MM.1S (cell line): ENCODE data around the gene KRTAP10-6.

Experiments used
- EZH2 ChIP-seq: fragments of 300-600 bp; sonication (generic); optimal IDR thresholded peaks from 2 replicates; pipeline ENCODE3; 2017; ENCODE audit warnings: low read depth, mild to moderate bottlenecking, antibody characterized with exemption, low read length, mixed read lengths
- TF ChIP-seq, protein P1 (sequence below): fragments of 300-600 bp; sonication (generic); IDR thresholded peaks from 2 replicates; pipeline ENCODE4 v1.5.1; 2016; ENCODE audit warnings: antibody characterized with exemption, low read length, mixed read lengths

DNA sequence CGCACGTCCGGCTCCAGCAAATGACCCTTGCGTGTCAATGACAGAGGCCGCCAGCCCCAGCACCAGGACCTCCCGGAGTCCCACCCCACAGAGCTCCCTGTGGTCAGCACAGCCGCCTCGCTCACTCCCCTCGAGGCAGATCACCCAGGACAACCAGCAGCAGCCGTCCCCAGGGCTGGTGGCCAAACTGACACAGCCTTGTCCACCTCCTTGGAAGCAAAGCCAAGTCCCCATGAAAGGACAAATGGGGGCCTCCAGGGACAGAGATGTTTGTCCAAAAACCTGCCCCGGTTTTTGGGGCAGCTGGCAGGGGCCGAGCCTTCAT, 47.0 kb upstream of the KRTAP10-6 start:
- TF ChIP-seq EZH2: no peak
- TF ChIP-seq, protein P1, sequence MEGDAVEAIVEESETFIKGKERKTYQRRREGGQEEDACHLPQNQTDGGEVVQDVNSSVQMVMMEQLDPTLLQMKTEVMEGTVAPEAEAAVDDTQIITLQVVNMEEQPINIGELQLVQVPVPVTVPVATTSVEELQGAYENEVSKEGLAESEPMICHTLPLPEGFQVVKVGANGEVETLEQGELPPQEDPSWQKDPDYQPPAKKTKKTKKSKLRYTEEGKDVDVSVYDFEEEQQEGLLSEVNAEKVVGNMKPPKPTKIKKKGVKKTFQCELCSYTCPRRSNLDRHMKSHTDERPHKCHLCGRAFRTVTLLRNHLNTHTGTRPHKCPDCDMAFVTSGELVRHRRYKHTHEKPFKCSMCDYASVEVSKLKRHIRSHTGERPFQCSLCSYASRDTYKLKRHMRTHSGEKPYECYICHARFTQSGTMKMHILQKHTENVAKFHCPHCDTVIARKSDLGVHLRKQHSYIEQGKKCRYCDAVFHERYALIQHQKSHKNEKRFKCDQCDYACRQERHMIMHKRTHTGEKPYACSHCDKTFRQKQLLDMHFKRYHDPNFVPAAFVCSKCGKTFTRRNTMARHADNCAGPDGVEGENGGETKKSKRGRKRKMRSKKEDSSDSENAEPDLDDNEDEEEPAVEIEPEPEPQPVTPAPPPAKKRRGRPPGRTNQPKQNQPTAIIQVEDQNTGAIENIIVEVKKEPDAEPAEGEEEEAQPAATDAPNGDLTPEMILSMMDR: no peak
